Activated naive CD8-positive, alpha-beta T cell (primary cell): ENCODE results near the gene NHSL2.

Experiments
- H3K27ac Mint-ChIP-seq: one replicate; pipeline ENCODE4 v1.8.0; 2021; ENCODE audit warnings: mixed read lengths
- H3K27me3 Mint-ChIP-seq: one replicate; pipeline ENCODE4 v1.8.0; 2021; ENCODE audit warnings: mixed read lengths
- H3K36me3 Mint-ChIP-seq: one replicate; pipeline ENCODE4 v1.8.0; 2021; ENCODE audit warnings: mixed read lengths
- H3K4me1 Mint-ChIP-seq: one replicate; pipeline ENCODE4 v1.8.0; 2021; ENCODE audit warnings: low read depth, mixed read lengths
- H3K4me3 Mint-ChIP-seq: one replicate; pipeline ENCODE4 v1.8.0; 2021; ENCODE audit warnings: mild to moderate bottlenecking, mixed read lengths
- H3K9me3 Mint-ChIP-seq: one replicate; pipeline ENCODE4 v1.8.0; 2021; ENCODE audit warnings: low read depth, mixed read lengths

NHSL2 gene

GRCh38 chrX:71912156-71912555 is 1.5 kb downstream of the NHSL2 start:
- no peaks in the 10 kb centered on the region for H3K9me3 Mint-ChIP-seq
- H3K27ac Mint-ChIP-seq: no peak overlapping the region
- H3K27me3 Mint-ChIP-seq: peaks cover 16% of the 10 kb centered on the region
- no peaks in the 10 kb centered on the region for H3K36me3 Mint-ChIP-seq
- peaks cover 5% of the 10 kb centered on the region for H3K4me1 Mint-ChIP-seq
- no peak overlapping the region for H3K4me3 Mint-ChIP-seq

GRCh38 chrX:71913156-71913950 is 2.7 kb downstream of the NHSL2 start:
- no peak overlapping the region for H3K27ac Mint-ChIP-seq
- peaks cover 10% of the 10 kb centered on the region for H3K27me3 Mint-ChIP-seq
- H3K36me3 Mint-ChIP-seq: no peaks in the 10 kb centered on the region
- H3K9me3 Mint-ChIP-seq: no peaks in the 10 kb centered on the region
- peaks cover 5% of the 10 kb centered on the region for H3K4me1 Mint-ChIP-seq
- H3K4me3 Mint-ChIP-seq: no peak overlapping the region

DNA sequence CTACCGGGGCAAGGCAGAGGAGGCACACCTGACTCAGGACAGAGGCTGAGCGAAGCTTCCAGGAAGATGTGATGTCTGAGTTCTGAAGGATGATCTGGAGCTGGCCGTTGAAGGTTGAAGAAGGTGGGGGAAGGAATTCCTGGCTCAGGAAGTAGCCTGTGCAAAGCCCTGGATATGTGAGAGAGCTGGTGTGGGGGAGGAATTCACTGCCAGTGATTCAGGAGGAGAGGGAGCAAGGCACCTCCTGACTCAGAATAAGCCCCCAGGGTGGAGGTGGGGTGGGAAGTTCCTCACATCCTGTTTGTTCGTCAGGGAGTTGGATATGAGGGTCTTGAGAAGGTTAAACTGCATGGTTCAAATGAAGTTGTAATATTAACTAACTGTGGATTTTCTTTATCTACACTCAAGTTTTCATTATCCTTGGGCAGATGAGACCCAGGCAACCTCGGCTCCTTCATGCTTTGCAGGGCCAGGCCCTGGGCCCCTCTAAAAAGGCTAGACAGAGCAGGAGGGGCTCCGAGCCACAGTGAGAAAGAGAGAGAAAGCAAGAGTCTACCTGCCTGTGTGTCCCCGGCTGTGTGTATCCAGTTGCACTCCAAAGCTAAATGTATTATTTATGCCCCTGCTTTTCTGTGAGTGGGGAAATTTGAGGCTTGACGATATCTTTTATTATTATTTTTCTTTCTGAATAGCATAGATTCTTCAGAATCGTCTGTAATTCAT is 7.1 kb downstream of the NHSL2 start:
- Mint-ChIP-seq H3K27me3 (no peaks in the 10 kb centered on the region), H3K4me3 (no peak overlapping the region), H3K4me1 (no peaks in the 10 kb centered on the region), H3K9me3 (no peaks in the 10 kb centered on the region), H3K36me3 (no peaks in the 10 kb centered on the region), H3K27ac (no peak overlapping the region)

DNA sequence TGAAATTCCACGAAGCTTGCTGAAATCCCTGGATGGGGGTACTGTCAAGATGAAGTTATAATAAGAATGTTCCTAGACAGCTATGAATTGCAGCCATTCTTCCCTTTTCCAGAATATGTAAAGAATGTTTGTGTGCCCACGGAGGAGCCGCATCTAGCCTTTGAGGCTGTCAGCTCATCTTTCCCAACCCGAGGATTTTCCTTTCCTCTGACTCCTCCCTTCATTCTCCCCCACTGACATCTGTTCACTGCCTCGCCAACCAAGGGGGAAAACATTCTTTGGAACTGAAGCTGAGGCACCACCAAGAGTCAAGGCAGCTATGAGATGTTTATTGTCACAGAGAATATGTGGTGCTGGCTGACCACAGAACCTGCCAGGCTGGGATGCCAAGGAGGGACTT is 8.8 kb downstream of the NHSL2 start:
- H3K27me3 Mint-ChIP-seq: no peaks in the 10 kb centered on the region
- no peak overlapping the region for H3K4me3 Mint-ChIP-seq
- H3K4me1 Mint-ChIP-seq: no peaks in the 10 kb centered on the region
- H3K36me3 Mint-ChIP-seq: no peaks in the 10 kb centered on the region
- H3K27ac Mint-ChIP-seq: no peak overlapping the region
- no peaks in the 10 kb centered on the region for H3K9me3 Mint-ChIP-seq

- no peaks in the 10 kb centered on the region for H3K27me3 Mint-ChIP-seq
- no peaks in the 10 kb centered on the region for H3K36me3 Mint-ChIP-seq
- H3K27ac Mint-ChIP-seq: no peak overlapping the region
- H3K4me3 Mint-ChIP-seq: no peak overlapping the region
- no peaks in the 10 kb centered on the region for H3K9me3 Mint-ChIP-seq
- H3K4me1 Mint-ChIP-seq: no peaks in the 10 kb centered on the region
Observed at GRCh38 chrX:71919886-71920285, 9.2 kb downstream of the NHSL2 start.

DNA sequence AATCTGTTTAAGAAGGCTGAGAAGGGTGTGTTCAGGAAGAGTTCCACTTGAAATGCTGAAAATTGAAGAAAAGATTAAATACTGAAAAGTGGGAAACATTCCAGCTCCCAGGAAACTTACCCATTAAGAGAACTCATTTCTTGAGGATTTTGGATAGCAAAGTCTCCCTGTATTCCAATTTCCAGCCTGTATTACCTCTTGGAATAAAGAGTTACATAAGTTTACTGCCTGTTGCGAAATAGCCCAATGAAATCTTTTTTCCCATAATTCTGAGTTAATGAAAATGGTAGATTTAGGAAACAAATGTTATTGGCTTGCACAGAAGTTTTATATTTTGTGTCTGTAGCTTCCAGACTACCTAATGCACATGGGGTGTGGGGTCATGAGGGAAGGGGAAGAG is 12.0 kb downstream of the NHSL2 start:
- H3K4me1 Mint-ChIP-seq: no peaks in the 10 kb centered on the region
- no peak overlapping the region for H3K4me3 Mint-ChIP-seq
- H3K9me3 Mint-ChIP-seq: no peaks in the 10 kb centered on the region
- no peak overlapping the region for H3K27ac Mint-ChIP-seq
- H3K36me3 Mint-ChIP-seq: no peaks in the 10 kb centered on the region
- H3K27me3 Mint-ChIP-seq: no peaks in the 10 kb centered on the region

GRCh38 chrX:71923516-71923915 is 12.9 kb downstream of the NHSL2 start:
- Mint-ChIP-seq H3K4me1 (no peaks in the 10 kb centered on the region), H3K36me3 (no peaks in the 10 kb centered on the region), H3K9me3 (no peaks in the 10 kb centered on the region), H3K27me3 (no peaks in the 10 kb centered on the region), H3K27ac (no peak overlapping the region), H3K4me3 (no peak overlapping the region)

DNA sequence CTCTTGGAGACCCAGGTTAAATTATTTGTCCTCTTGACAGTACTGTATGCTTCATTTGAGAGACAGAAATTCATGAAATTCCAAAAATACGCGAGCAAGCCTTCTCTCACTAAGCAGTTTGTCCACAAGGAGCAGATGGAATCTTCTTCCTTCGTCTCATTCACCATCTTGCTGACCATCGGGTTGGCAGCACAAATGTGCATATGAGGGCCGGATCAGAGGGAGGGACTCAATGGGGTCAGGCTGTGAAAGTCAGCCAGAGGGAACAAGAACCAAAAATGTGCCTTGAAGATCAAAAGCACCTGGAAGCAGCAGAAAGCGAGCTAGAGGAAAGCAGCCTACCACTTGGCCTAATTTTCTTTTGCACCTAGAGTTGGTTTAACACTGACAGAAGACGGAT is 16.4 kb downstream of the NHSL2 start:
- H3K36me3 Mint-ChIP-seq: no peaks in the 10 kb centered on the region
- H3K27me3 Mint-ChIP-seq: peaks cover under 1% of the 10 kb centered on the region
- H3K9me3 Mint-ChIP-seq: peaks cover 3% of the 10 kb centered on the region
- H3K4me3 Mint-ChIP-seq: no peak overlapping the region
- H3K27ac Mint-ChIP-seq: no peak overlapping the region
- H3K4me1 Mint-ChIP-seq: no peaks in the 10 kb centered on the region

- H3K27me3 Mint-ChIP-seq: peaks cover 4% of the 10 kb centered on the region
- H3K27ac Mint-ChIP-seq: no peak overlapping the region
- no peaks in the 10 kb centered on the region for H3K4me1 Mint-ChIP-seq
- H3K36me3 Mint-ChIP-seq: no peaks in the 10 kb centered on the region
- peaks cover 3% of the 10 kb centered on the region for H3K9me3 Mint-ChIP-seq
- H3K4me3 Mint-ChIP-seq: no peak overlapping the region
Observed at GRCh38 chrX:71928856-71929255, 18.2 kb downstream of the NHSL2 start.

- Mint-ChIP-seq H3K27me3 (peaks cover 7% of the 10 kb centered on the region), H3K4me3 (no peak overlapping the region), H3K4me1 (no peaks in the 10 kb centered on the region), H3K9me3 (peaks cover 3% of the 10 kb centered on the region), H3K36me3 (no peaks in the 10 kb centered on the region), H3K27ac (no peak overlapping the region)
Observed at GRCh38 chrX:71930298-71930697, 19.7 kb downstream of the NHSL2 start.

- Mint-ChIP-seq H3K36me3 (no peaks in the 10 kb centered on the region), H3K27ac (no peak overlapping the region)
Observed at GRCh38 chrX:71935476-71935875, 24.8 kb downstream of the NHSL2 start.

GRCh38 chrX:71936632-71937031 is 26.0 kb downstream of the NHSL2 start:
- Mint-ChIP-seq H3K27ac (no peak overlapping the region), H3K4me3 (no peak overlapping the region), H3K9me3 (no peaks in the 10 kb centered on the region), H3K36me3 (no peaks in the 10 kb centered on the region), H3K27me3 (peaks cover 11% of the 10 kb centered on the region), H3K4me1 (no peaks in the 10 kb centered on the region)

More at GRCh38 chrX:71935476-71935875, 24.8 kb downstream of the NHSL2 start:
- H3K27me3 Mint-ChIP-seq: peaks cover 11% of the 10 kb centered on the region
- no peak overlapping the region for H3K4me3 Mint-ChIP-seq
- peaks cover 3% of the 10 kb centered on the region for H3K9me3 Mint-ChIP-seq
- no peaks in the 10 kb centered on the region for H3K4me1 Mint-ChIP-seq

- Mint-ChIP-seq H3K4me1 (no peaks in the 10 kb centered on the region), H3K36me3 (no peaks in the 10 kb centered on the region), H3K9me3 (no peaks in the 10 kb centered on the region), H3K4me3 (no peak overlapping the region), H3K27ac (no peak overlapping the region), H3K27me3 (peaks cover 6% of the 10 kb centered on the region)
Observed at GRCh38 chrX:71938371-71938770, 27.7 kb downstream of the NHSL2 start.

DNA sequence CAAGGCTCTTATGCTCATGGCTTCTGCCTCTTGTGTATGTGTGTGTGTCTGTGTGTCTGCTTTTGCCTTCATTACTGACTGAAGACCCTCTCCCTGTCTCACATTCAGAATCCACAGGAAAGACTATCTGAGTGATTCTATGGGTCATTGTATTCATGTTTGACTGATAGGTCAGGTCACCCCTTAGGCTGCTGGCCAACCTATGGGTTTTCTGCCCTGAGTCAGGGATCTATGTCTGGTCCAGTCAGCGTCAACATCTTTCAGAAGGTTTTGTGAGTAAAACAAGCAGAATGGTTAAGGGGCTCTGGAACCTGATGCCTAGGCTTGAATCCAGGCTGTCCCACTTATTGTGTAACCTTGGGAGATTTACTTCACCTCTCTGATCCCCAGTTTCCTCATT is 30.5 kb downstream of the NHSL2 start:
- Mint-ChIP-seq H3K4me1 (no peaks in the 10 kb centered on the region), H3K9me3 (no peaks in the 10 kb centered on the region), H3K27me3 (peaks cover 4% of the 10 kb centered on the region), H3K4me3 (no peak overlapping the region), H3K27ac (no peak overlapping the region), H3K36me3 (no peaks in the 10 kb centered on the region)

DNA sequence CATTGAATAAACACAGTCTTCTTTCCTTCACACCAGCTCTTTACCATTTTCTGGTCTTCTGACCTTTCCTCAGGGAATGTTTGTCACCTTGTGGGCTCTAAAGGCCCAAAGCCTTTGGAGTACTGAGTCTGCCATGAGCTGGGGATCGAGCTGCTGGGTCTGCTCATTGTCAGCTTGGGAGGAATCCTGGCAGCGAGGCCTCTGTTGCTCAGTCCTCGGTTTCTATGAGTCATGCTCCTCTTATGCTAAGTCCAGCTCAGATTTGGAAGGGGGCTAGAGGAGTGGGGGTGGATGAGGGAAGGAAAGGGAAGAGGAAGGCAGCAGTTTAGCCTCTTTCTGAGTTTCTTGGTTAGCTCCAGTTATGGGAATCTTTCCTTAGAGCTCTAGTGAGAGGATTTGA is 31.1 kb downstream of the NHSL2 start:
- peaks cover 2% of the 10 kb centered on the region for H3K27me3 Mint-ChIP-seq
- H3K9me3 Mint-ChIP-seq: no peaks in the 10 kb centered on the region
- H3K36me3 Mint-ChIP-seq: no peaks in the 10 kb centered on the region
- no peak overlapping the region for H3K4me3 Mint-ChIP-seq
- H3K4me1 Mint-ChIP-seq: no peaks in the 10 kb centered on the region
- no peak overlapping the region for H3K27ac Mint-ChIP-seq

- no peaks in the 10 kb centered on the region for H3K4me1 Mint-ChIP-seq
- no peak overlapping the region for H3K27ac Mint-ChIP-seq
- no peaks in the 10 kb centered on the region for H3K9me3 Mint-ChIP-seq
- no peaks in the 10 kb centered on the region for H3K27me3 Mint-ChIP-seq
- no peak overlapping the region for H3K4me3 Mint-ChIP-seq
- H3K36me3 Mint-ChIP-seq: no peaks in the 10 kb centered on the region
Observed at GRCh38 chrX:71944369-71944768, 33.7 kb downstream of the NHSL2 start.
